NCI-H1105 (cell line): ENCODE results near the gene LACTBL1.
"Not testable (repeated sequence)": the region's sequence is repeated elsewhere in the genome, so short reads cannot be mapped to it uniquely, and the experiment has no call there.

Experiments
- DNase-seq: peaks from one replicate; lab custom pipeline; 2025; lab: John Stamatoyannopoulos, UW

Gene LACTBL1

DNA sequence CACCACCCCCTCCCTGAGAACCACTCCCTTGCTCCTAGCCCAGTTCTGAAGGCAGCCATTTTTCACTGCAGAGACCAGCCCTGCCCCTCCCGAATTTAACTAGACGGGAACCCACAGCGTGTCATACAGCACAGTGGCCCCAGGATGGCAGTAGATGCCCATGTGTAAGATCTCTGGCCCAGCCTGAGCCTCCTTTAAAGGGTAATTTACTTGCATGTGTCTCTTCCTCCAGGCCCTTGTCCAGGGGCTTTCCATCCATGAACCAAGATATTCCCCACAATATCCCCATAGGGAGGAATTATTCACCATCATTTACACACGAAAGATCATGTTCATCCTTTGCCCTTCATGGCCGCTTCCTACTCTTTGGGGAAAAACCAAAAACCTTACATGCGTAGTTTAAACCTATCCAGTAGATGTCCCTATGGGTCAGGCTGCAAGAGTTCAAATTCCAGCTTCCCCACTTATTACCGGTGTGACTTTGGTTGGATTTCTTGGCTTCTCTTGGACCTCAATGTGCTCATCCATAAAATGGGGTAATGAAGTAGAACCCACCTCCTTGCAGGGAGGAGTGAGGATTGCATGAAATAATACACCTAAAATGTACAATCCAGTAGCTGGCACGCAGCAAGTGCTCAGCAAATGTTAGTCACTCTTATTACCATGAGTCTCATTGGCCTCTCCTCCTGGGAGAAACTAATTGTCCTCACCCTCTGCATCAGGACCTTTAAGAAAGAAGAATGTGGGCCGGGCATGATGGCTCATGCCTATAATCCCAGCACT is 4.0 kb upstream of the LACTBL1 start:
- peak; percentile 68 for DNase-seq

DNA sequence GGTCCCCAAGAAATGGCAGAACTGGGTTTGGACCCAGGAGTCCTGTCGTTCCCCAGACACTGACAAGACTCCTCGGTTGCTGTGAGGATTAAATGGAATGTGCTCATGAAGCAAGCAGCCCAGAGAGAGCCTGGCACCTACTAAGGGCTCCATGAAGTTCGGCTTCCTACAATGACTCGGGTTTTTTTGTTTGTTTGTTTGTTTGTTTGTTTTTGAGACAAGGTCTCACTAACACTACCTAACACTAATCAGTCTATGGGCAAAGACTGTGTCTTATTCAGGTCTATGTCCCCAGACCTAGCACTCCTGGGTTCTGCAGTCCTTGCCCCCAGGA is 3.4 kb upstream of the LACTBL1 start:
- no peak for DNase-seq

DNA sequence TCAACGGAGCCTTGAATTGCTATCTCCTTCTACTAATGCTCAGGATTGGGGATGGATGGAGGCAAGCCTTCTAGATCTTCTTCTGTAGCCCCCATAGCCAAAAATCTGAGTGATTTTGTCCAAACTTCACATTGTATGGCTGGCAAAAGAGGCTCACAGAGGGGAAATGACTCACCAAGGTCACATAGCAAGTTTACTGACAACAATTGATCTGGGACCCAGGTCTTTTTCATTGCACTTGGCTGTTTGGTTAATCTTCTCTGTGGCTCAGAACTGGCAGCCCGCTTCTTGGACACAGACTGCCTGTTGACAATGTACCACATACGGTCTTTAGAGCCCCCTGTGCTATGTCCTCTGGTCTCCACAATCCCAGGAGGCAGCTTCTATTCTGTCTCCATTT is 3.0 kb upstream of the LACTBL1 start:
- no peak for DNase-seq

DNA sequence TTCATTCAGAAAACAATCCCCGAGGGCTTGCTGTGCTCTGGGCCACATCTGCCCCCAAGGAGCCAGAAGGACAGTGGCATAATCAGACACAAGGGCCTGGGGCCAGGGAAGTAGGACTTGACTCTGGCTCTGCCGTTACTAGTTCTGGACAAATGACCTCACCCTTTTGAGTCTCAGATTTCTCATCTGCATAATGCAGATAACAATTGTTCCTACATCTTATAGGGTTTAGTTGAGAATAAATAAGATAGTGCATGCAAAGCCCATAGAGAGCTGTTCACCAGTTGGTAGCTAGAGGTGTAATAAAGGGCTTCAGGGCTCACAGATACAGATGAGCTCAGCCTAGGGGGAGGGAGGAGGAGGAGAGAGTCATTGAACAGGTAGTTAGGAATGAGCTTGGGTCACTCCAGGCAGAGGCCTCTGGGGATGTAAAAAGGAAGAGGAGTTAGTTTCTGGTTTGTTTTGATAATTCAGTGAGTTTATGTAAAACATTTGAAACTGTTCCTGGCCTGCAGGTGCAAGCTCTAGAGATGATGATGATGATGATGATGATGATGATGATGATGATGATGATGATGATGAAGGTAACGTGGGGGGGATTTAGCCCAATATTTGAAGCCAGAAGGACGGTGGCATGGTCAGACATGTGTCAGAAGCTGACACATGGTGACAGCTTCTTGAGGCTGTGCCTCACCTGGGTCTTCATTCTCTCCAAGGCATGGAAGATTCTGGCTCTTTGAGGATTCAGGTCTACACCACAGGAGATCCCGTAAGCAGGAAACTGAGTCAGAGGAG is 858 bp downstream of the LACTBL1 start:
- DNase-seq: no peak

DNA sequence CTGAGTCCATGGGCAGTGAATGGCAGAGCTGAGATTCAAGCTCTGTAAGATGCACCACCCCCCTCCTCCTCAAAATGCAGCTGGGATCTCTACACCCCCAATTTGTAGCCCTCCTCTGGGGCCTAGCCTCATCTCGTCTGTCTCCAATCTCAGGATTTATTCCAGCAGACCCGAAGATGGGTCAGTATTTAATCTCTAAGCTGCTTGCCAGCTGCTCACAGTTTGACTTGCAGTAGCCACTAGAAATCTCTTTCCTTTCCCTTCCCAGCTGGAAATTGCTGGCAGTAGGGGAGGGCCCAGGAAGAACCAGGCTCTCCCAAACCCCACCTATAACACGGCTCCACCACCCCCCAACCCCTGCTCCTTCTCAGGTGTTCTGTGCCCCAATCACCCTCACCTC is 1.5 kb downstream of the LACTBL1 start:
- DNase-seq: no peak

DNA sequence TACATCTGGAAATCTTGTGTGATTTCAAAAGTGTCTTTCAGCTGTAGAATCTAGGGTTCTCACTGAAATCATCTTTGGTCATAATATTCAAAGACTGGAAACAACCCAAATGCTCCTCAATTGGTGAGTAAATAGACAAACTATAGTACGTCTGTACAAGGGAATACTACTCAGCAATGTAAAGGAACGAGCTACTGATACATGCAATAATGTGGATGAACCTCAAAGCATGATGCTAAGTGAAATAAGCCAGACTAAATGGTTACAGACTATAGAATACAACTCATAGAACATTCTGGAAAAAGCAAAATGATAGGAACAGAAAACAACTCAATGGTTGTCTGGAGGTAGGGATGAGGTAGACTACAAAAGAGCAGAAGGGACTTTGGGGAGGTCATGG is 2.6 kb downstream of the LACTBL1 start:
- DNase-seq: no peak

DNA sequence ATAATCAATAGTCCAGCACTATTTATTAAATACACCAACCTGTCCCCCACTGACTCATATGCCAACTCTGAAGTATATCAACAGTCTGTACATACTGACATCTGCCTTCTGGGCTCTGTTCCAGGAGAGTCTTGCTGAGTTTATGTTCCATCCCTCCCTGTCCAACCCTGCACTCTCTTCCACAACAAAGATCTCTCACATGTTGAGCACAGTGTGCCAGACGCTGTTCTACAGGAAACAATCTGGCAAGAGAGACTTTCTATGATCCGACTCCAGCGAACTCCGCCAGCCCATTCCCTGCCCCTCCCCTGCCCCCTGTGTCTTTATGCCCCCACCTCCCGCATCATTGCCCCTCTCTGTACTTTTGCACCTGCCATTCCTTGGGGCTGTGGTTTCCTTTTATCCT is 3.4 kb downstream of the LACTBL1 start:
- DNase-seq: peak; percentile 92

DNA sequence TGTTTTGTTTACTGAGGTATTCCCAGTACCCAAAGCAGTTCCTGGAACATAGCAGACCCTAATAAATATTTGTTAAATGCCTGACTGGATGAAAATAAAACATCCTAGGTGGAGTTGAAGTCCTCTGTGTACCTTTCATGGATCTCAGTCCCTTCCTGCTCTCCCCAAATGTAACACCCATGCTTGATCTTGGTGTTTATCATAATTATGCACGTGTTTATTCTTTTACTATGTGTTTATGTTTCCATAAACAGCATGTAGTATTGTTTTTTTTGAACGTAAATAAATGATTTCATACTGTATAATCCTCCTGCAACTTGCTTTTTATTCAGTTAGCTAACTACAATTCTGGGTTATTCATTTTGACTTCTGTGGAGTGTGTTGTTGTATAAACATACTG is 4.8 kb downstream of the LACTBL1 start:
- DNase-seq: no peak

DNA sequence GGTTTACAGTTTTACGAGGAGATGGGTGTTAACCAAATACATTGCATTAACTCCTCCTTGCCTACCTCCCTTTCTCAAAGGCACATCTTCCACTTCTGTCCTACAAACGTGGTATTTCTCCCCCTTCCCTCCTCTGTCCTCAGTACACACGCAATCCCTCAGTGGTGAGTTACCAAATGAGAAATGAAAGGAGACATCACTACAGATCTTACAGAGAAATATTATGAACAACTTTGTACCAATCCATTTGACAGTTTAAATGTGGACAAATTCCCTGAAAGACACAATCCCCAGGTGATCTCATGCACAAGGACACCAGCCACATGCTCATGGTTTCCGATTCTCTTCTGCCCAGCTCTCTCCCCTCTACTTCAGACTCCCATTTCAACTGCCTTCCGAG is 6.4 kb downstream of the LACTBL1 start:
- DNase-seq: no peak

DNA sequence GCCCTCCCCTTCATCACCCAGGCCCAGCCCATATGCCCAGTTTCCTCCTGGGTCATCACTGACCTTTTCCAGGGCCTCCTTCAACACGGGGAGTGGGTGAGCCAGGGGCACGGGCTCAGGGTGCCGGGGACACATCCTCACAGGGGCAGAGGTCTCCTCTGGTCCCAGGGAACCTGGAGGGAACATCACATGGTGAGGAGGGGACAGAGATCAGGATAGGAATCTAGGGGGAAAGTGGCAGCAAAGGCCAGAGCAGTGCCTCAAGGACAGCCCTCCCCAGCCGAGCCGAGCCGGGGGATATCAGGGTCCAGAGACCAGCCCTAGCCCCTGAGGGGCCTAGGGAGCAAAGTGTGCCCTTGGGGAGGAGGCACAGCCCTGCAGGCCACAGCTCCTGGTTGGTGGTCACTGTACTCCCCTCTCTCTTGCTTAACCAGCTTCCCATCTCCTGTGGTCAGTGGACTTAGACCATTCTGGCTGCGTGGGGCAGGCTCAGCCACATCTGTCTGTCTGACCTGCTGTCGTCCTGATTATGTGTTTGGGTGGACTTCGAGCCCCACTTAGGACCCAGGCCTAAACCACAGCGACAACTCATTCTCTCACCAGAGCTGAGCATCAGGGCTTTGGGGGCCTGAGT is 9.5 kb downstream of the LACTBL1 start:
- DNase-seq: no peak

DNA sequence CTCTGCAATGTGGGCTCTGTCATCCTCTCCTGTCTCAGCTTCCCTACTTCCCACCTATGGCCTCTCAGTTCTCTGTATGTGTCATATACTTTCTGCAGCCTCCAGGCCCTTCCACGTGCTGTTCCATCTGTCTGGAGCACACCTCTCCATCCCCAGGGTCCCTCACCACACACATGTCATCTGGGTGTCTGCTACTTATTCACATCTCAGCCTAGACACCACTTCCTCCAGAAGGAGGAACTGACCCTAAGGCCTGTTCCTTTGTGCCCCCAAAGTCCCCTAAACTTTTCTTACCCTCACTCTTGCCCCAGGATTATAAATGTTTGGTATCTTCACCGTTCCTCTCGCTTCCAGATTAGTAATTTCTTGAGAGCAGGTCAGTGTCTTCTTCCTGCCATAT is 10.1 kb downstream of the LACTBL1 start:
- no peak for DNase-seq

DNA sequence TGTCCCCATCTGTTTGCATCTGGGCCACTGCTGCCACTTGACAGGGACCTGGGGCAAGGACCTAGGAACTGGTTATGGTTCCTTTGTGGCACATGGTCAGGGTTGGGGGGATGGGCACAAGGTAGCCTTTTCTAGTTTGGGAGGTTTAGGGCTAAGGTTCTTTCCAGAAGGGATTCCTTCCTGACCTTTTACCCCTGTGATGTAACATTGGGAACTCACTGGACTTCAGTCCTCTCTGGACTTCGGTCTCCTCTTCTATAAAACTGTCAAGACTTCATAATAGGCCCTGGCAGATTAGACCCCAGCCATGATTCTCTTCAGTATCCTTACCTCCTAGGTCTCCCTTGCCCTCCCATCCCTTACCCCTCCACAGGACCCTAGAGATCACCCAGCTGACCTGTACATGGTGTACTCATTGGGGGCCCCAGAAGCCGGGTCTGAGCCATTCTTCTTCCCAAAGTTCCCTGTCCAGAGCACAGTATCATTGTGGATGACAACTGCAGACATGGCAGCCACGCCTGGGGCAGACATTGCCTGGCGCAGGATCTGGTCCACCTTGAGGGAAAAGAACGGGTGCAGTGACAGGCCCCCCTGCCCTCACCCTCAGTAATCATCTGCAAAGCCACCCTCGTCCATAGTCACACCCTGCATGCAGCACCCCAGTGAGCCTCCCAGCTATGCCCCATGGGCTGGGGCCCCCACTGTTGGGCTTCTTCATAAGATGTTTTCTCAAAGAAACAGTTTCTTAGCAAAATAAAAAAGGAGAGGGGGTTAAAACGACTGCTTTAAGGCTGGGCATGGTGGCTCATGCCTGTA is 12.9 kb downstream of the LACTBL1 start:
- DNase-seq: no peak

DNA sequence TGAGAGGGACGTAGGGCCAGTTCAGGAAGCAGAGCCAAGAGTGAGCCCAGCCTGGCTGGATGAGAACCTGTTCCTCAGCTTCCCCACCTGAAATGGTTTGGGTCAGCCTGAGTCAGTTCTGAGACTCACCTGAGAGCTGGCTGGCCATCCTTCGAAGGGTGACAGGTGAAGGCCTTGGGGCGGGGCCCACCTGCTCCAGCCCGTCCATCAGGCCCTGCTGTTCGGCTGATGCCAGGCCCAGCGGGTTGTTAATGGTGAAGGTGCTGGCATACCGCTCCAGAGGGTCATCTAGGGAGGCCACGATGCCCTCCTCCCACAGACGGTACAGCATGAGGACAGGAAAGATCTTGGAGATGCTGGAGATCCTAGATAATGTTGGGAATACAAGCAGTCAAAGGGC is 14.1 kb downstream of the LACTBL1 start:
- DNase-seq: no peak

DNA sequence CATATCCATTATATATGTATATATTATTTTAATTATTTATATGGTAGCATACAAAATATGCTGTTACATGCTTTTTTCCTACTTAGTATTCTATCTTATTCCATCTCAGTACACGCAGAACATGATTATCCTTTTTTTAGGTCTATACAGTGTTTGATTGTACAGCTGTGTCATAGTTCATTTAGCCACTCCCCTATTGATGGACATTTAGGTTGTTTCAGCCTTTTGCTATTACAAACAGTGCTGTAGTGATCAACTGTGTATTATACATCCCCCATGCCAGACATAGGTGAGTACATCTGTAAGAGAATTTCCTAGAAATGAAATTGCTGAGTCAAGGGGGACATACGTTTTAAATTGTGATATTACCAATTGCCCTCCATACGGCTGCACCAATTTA is 15.6 kb downstream of the LACTBL1 start:
- no peak for DNase-seq

DNA sequence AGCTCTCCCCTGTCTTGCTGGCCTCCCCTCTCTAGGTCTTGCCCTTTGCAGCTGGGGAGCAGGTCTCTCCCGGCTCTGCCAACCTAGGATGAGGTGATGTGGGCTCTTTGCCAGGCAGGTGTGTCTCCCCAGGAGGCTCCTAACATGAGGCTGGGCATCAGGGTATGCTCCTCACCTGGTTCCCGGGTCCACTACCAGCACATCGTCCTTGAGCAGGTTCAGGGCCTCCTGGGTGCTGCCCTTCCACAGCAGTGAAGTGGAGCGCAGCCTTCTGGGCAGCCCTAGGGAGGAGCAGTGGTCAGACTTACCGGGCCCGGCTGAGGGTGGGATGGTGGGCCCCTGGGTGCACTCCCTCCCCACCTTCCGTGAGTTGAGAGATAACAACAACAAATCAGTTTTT is 17.5 kb downstream of the LACTBL1 start:
- no peak for DNase-seq

DNA sequence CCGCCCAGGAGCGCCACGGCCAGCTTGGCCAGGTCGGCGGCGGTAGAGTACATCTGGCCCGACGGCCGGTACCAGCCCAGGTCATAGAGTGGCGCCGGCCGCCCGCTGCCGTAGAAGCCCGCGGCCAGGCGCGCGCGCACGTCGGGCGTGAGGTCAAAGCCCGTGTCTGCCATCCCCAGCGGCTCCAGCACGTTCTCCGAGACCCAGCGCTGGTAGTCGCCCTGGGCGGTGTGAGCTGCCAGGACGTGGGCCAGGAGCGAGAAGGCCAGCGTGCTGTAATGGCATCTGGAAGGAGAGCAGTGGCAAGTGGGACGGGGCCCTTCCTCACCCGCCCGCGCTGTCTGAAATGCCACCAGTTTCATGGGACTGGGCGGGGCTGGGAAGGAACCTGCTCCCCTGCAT is 18.9 kb downstream of the LACTBL1 start:
- DNase-seq: no peak

DNA sequence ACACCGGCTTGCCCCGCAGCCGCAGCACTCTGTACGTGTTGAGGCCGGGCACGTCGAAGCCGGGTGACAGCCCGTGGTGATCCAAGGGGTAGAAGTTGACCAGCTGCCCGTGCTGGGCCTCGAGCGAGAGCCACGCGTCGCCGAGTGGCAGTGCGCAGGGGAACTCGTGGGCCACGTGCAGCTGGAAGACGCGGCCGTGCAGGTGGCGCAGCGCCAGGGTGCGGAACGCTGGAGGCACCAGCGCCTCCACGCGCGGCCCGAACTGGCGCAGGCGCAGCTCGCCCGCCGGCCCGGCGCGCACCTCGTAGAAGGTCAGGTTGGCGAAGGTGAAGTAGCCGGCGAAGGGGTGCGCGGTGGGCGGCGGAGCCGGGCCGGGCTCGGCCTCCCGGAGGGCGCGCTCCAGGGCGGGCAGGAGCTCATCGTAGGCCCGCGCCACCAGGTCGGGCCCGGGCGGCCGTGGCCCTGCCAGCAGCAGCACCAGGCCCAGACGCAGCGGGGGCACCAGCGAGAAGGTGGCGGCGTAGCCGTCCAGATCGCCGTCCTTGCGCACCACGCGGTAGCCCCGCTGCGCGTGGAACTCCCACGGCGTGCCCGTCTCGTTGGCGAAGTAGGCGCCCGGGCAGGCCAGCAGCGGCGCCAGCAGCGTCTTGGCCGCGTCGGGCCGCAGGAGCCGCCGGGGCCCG is 19.5 kb downstream of the LACTBL1 start:
- no peak for DNase-seq

DNA sequence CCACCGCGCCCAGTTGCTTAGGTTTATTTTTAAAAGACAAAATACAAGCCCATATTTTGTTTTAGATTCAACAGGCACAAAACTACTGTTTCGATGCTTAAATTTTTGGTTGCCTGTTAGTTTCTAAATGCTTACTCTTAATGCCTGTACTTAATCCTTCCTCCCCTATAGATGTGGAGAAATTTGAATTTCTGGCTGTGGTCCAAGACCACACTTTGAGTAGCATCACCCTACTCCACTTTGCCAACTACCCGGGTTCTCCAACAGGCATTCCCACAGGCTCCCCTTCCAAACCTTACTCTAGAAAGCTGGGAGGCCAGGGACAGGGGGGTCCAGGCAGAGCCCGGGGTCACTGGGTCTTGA is 20.0 kb downstream of the LACTBL1 start:
- DNase-seq: no peak

DNA sequence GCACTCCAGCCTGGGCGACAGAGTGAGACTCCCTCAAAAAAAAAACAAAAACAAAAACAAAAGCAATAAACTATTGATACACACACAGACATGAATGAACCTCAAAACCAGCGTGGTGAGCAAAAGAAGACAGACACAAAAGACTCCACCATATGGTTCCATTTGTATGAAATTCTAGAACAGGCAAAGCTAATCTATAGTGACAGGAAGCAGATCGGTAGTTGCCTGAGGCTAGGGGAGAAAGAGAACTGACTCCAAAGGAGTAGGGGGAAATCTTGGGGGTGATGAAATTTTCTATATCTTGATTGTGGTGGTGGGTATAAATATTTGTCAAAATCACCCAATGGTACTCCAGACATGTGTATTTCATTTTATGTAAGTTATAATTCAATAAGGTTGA is 20.9 kb downstream of the LACTBL1 start:
- no peak for DNase-seq

DNA sequence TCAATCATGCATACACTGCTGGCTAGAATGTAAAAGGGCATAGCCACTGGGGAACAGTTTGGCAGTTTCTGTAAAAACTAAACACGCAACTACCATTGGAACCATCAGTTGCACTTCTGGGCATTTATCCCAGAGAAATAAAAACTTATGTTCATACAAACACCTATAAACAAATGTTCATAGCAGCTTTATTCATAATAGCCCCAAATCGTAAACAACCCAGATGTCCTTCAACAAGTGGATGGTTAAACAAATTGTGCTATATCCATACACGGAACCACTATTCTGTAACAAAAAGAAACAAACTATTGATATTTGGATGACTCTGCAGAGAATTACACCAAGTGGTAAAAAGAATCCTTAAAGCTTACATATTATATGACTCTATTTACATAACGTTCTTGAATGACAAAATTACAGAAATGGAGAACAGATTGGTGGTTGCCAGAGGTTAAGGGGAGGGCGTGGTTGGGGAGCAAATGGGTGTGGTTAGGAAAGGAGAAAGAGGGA is 22.8 kb downstream of the LACTBL1 start:
- DNase-seq: no peak

DNA sequence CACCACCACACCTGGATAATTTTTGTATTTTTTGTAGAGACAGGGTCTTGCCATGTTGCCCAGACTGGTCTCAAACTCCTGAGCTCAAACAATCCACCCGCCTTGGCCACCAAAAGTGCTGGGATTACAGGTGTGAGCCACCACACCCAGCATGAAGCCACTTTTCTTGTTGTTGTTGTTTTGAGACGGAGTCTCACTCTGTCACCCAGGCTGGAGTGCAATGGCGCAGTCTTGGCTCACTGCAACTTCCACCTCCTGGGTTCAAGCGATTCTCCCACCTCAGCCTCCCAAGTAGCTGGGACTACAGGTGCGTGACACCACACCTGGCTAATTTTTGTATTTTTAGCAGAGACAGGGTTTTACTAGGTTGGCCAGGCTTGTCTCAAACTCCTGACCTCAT is 27.5 kb downstream of the LACTBL1 start:
- not testable (repeated sequence) for DNase-seq
